WTC11 (cell line): ENCODE measurements around the gene RING1. TPM values are rescaled to one million over a fixed set of nuclear protein-coding genes. Genes with fewer than 3 reads are reported as not detected.

Experiments used
- ATAC-seq: fragments of 200-7000 bp; cut with Tn5 transposase; 2 replicates; pipeline ENCODE4 v1.10.0; 2021; ENCODE audit warnings: mild to moderate bottlenecking, moderate library complexity
- CTCF ChIA-PET: fragments of 300-600 bp; sonication (Branson Sonifier 250); formaldehyde crosslinking; loops from one replicate; lab custom pipeline; 2021; ENCODE audit warnings: antibody characterized with exemption; lab: Charles Lee
- POLR2A ChIA-PET: fragments of 350-600 bp; sonication (Branson Sonifier 250); formaldehyde crosslinking; loops from one replicate; lab custom pipeline; 2021; ENCODE audit warnings: antibody characterized with exemption; lab: Charles Lee
- DNase-seq: peaks from one replicate; pipeline ENCODE4 v3.0.0; 2021; ENCODE audit warnings: low spot score
- H3K27ac Mint-ChIP-seq: 2 replicates; pipeline ENCODE4 v1.8.0; 2021; ENCODE audit warnings: mixed read lengths
- H3K27me3 Mint-ChIP-seq: 2 replicates; pipeline ENCODE4 v1.8.0; 2021; ENCODE audit warnings: low read depth, mild to moderate bottlenecking, moderate library complexity, mixed read lengths
- H3K36me3 Mint-ChIP-seq: 2 replicates; pipeline ENCODE4 v1.8.0; 2021; ENCODE audit warnings: mixed read lengths
- H3K4me1 Mint-ChIP-seq: 2 replicates; pipeline ENCODE4 v1.8.0; 2022; ENCODE audit warnings: mixed read lengths
- H3K4me3 Mint-ChIP-seq: 2 replicates; pipeline ENCODE4 v1.8.0; 2021; ENCODE audit warnings: mild to moderate bottlenecking, moderate library complexity, mixed read lengths
- H3K9me3 Mint-ChIP-seq: 2 replicates; pipeline ENCODE4 v1.8.0; 2021; ENCODE audit warnings: mixed read lengths
- E2F1 ChIP-seq: sonication (generic); formaldehyde crosslinking; IDR thresholded peaks from 2 replicates; pipeline ENCODE4 v1.8.0; 2022; ENCODE audit warnings: mild to moderate bottlenecking, missing genetic modification reagents
- FOXJ3 ChIP-seq: sonication (generic); formaldehyde crosslinking; IDR thresholded peaks from 2 replicates; pipeline ENCODE4 v1.9.0; 2021; ENCODE audit warnings: missing genetic modification reagents, mild to moderate bottlenecking, borderline replicate concordance
- FOXK1 ChIP-seq: sonication (generic); formaldehyde crosslinking; IDR thresholded peaks from 2 replicates; pipeline ENCODE4 v1.8.0; 2022; ENCODE audit warnings: mild to moderate bottlenecking, moderate library complexity, missing genetic modification reagents
- IRF2 ChIP-seq: sonication (generic); formaldehyde crosslinking; IDR thresholded peaks from 2 replicates; pipeline ENCODE4 v1.8.0; 2022; ENCODE audit warnings: low read depth, missing genetic modification reagents, borderline replicate concordance
- MYBL2 ChIP-seq: sonication (generic); formaldehyde crosslinking; IDR thresholded peaks from 2 replicates; pipeline ENCODE4 v1.8.1; 2023; ENCODE audit warnings: mild to moderate bottlenecking, moderate library complexity, missing genetic modification reagents
- NFE2L1 ChIP-seq: sonication (generic); formaldehyde crosslinking; IDR thresholded peaks from 2 replicates; pipeline ENCODE4 v1.8.1; 2023; ENCODE audit warnings: missing genetic modification reagents
- RELA ChIP-seq: sonication (generic); formaldehyde crosslinking; IDR thresholded peaks from 2 replicates; pipeline ENCODE4 v1.8.1; 2022; ENCODE audit warnings: missing genetic modification reagents, mild to moderate bottlenecking, borderline replicate concordance
- STAT6 ChIP-seq: sonication (generic); formaldehyde crosslinking; conservative IDR thresholded peaks from 2 replicates; pipeline ENCODE4 v1.8.1; 2023; ENCODE audit warnings: mild to moderate bottlenecking, low read depth, missing genetic modification reagents, moderate library complexity
- TEAD4 ChIP-seq: sonication (generic); formaldehyde crosslinking; IDR thresholded peaks from 2 replicates; pipeline ENCODE4 v1.8.0; 2022; ENCODE audit warnings: mild to moderate bottlenecking, missing genetic modification reagents
- ZBTB43 ChIP-seq: sonication (generic); formaldehyde crosslinking; IDR thresholded peaks from 2 replicates; pipeline ENCODE4 v1.8.1; 2023; ENCODE audit warnings: mild to moderate bottlenecking, missing genetic modification reagents
- ZNF317 ChIP-seq: sonication (generic); formaldehyde crosslinking; IDR thresholded peaks from 2 replicates; pipeline ENCODE4 v1.8.1; 2023; ENCODE audit warnings: low read depth, mild to moderate bottlenecking, moderate library complexity, missing genetic modification reagents, borderline replicate concordance
- ZNF416 ChIP-seq: fragments of 250-450 bp; sonication (Bioruptor Pico); IDR thresholded peaks from 2 replicates; pipeline ENCODE4 v1.9.0; 2021; ENCODE audit warnings: mild to moderate bottlenecking, inconsistent platforms
- total RNA-seq: library from RNA; stranded (reverse); gene quantifications from 3 replicates; pipeline ENCODE4 v1.2.3, GENCODE V29; 2021

RING1 gene
- total RNA-seq, 1 experiment from 2014 or later = 26.6 TPM

- TF ChIP-seq FOXK1 (CRISPR knock-in tag) = no peak
Observed at GRCh38 chr6:33168284-33168601, 40.1 kb upstream of the RING1 start (continued).

- ATAC-seq = no peak
- no peak for TF ChIP-seq ZNF416
- no peak for TF ChIP-seq ZNF317
- no peak for TF ChIP-seq STAT6 (CRISPR knock-in tag)
- no peak for TF ChIP-seq MYBL2
- 0 out of 2 replicates have a peak, but pooled peaks cover 5% of the 10 kb centered on the region for H3K4me1 Mint-ChIP-seq
- CTCF ChIA-PET = interaction anchor here (0.7 to 1.3 kb wide), 3 partner anchors 43 to 184 kb away, joined by 3 to 4 read pairs (median 4); no protein-coding TSS in a partner anchor
- no peaks in the 10 kb centered on the region for H3K36me3 Mint-ChIP-seq
- no peak for DNase-seq
- no peak overlapping the region for H3K4me3 Mint-ChIP-seq
- H3K27ac Mint-ChIP-seq = no peak overlapping the region
- H3K27me3 Mint-ChIP-seq = peaks cover 3% of the 10 kb centered on the region; the same call in 1 of the 2 replicates
- H3K9me3 Mint-ChIP-seq = no peaks in the 10 kb centered on the region
- POLR2A ChIA-PET = no interaction called here
Observed at GRCh38 chr6:33168639-33169038, 39.7 kb upstream of the RING1 start.

- CTCF ChIA-PET = interaction anchor here (0.7 to 1.3 kb wide), 2 partner anchors 44 to 185 kb away, joined by 4 read pairs; no protein-coding TSS in a partner anchor
- no peak overlapping the region for H3K27ac Mint-ChIP-seq
Observed at GRCh38 chr6:33169291-33170175, 38.8 kb upstream of the RING1 start.

More at GRCh38 chr6:33169291-33170175, 38.8 kb upstream of the RING1 start:
- Mint-ChIP-seq H3K36me3 (no peaks in the 10 kb centered on the region), H3K4me3 (no peak overlapping the region), H3K4me1 (0 out of 2 replicates have a peak, but pooled peaks cover 3% of the 10 kb centered on the region), H3K27me3 (no peaks in the 10 kb centered on the region; the same call in 1 of the 2 replicates), H3K9me3 (no peaks in the 10 kb centered on the region)
- DNase-seq (no peak), ATAC-seq (no peak)
- POLR2A ChIA-PET = no interaction called here
- TF ChIP-seq IRF2 (no peak), RELA (CRISPR knock-in tag) (no peak), NFE2L1 (CRISPR knock-in tag) (no peak), ZNF317 (no peak), E2F1 (CRISPR knock-in tag) (no peak), TEAD4 (CRISPR knock-in tag) (no peak), FOXJ3 (CRISPR knock-in tag) (no peak), ZBTB43 (CRISPR knock-in tag) (no peak)
